ENCODE measurements around the gene BRCA2.
"Not testable (repeated sequence)": the region's sequence is repeated elsewhere in the genome, so short reads cannot be mapped to it uniquely, and the experiment has no call there.

Gene BRCA2

GRCh38 chr13:32310134-32310706 is 5.1 kb upstream of the BRCA2 start:
- DNase-seq = peak; percentile 53

GRCh38 chr13:32311188-32311897 is 4.0 kb upstream of the BRCA2 start:
- no peak for DNase-seq

GRCh38 chr13:32314271-32315237 is 754 bp upstream of the BRCA2 start:
- peak; percentile 15 for DNase-seq

- no peak for DNase-seq
Measured at GRCh38 chr13:32316028-32316339, 676 bp downstream of the BRCA2 start.

- no peak for DNase-seq
Measured at GRCh38 chr13:32316501-32316900, 1.2 kb downstream of the BRCA2 start.

GRCh38 chr13:32317716-32318465 is 2.6 kb downstream of the BRCA2 start:
- no peak for DNase-seq

- DNase-seq = no peak
Measured at GRCh38 chr13:32320528-32320927, 5.2 kb downstream of the BRCA2 start.

GRCh38 chr13:32323912-32324311 is 8.6 kb downstream of the BRCA2 start:
- DNase-seq = no peak

GRCh38 chr13:32330441-32330840 is 15.1 kb downstream of the BRCA2 start:
- no peak for DNase-seq

GRCh38 chr13:32334671-32335070 is 19.4 kb downstream of the BRCA2 start:
- DNase-seq = no peak

GRCh38 chr13:32340914-32341313 is 25.6 kb downstream of the BRCA2 start:
- no peak for DNase-seq

GRCh38 chr13:32347651-32348050 is 32.3 kb downstream of the BRCA2 start:
- DNase-seq = no peak

GRCh38 chr13:32350839-32351441 is 35.6 kb downstream of the BRCA2 start:
- not testable (repeated sequence) for DNase-seq

- DNase-seq = no peak
Measured at GRCh38 chr13:32354040-32354439, 38.7 kb downstream of the BRCA2 start.

- DNase-seq = not testable (repeated sequence)
Measured at GRCh38 chr13:32355935-32356334, 40.6 kb downstream of the BRCA2 start.

- DNase-seq = no peak
Measured at GRCh38 chr13:32362574-32362973, 47.3 kb downstream of the BRCA2 start.

GRCh38 chr13:32370805-32371204 is 55.5 kb downstream of the BRCA2 start:
- no peak for DNase-seq

- DNase-seq = no peak
Measured at GRCh38 chr13:32376642-32377415, 61.5 kb downstream of the BRCA2 start.

- no peak for DNase-seq
Measured at GRCh38 chr13:32378012-32378411, 62.7 kb downstream of the BRCA2 start.

GRCh38 chr13:32381539-32381938 is 66.2 kb downstream of the BRCA2 start:
- peak; percentile 6 for DNase-seq

GRCh38 chr13:32383836-32384618 is 68.7 kb downstream of the BRCA2 start:
- no peak for DNase-seq

Measured in RPMI8226 (cell line).